ENCODE data around the gene NUP62. TPM values are rescaled to one million over a fixed set of nuclear protein-coding genes. Genes with fewer than 3 reads are reported as not detected.
A peak's percentile ranks its signal among the peaks of the same experiment; 100 is the strongest.

NUP62 gene
- total RNA-seq, 1 donor from 2014 or later: 39.3 TPM

DNA sequence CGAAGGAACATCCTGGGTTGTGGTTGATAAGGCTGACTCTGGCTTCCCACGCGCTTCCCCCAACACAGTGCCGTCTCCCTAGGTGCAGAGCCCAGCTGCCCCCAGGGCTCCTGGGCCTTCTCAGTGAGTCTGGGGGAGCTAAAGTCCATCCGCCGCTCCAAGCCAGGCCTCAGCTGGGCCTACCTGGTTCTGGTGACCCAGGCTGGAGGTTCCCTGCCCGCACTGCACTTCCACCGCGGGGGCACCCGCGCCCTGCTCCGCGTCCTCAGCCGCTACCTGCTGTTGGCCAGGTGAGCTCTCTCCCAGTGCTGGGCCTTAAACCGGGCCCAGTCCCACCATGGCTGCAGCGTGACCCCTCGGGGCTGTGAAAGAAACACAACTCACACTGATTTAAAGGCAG, 48.1 kb downstream of the NUP62 start:
- Histone ChIP-seq H3K4me3 (no peak overlapping the region), H3K36me3 (peaks cover 72% of the 10 kb centered on the region), H3K27ac (no peak overlapping the region), H3K4me1 (peaks cover 14% of the 10 kb centered on the region), H3K9me3 (no peaks in the 10 kb centered on the region), H3K27me3 (no peaks in the 10 kb centered on the region)
- peak; percentile 62 for DNase-seq
- no peak for ATAC-seq
- intact Hi-C loops (cut with DNase I): no loop called here
- no peak for TF ChIP-seq CTCF (IDR thresholded peaks at IDR 0.05)

DNA sequence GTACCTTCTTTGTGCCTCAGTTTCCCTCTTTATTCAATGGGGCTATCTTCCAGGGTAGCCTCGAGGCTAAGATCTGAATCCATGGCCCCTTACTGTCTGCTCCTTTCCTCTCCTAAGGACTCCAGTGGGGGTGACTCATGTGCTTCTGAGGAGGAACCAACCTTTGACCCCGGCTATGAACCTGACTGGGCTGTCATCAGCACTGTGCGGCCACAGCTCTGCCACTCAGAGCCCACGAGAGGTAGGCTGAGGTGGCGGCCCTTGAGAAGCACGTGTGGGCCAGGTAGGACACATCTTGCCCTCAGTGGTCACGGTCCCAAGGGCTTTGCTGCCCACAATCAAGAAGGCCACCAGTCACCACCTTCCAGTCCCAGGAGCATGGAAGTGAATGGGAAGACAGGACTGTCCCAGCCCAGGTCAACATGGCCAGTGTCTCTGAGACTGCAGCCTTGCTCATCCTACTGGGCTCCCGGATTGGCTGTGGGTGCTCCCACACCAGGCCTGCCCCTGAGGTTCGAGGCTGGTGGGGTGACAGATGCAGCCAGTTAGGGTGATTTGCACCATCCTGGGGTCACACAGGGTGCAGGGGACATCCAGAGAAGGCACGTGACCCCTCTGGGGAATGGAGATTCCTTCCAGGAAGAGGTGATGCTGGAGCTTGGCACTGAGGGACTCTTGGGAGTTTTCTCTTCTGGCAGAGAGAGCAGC, 49.0 kb downstream of the NUP62 start:
- ATAC-seq: no peak

GRCh38 chr19:49879243-49879963, 49.9 kb downstream of the NUP62 start:
- no peak for TF ChIP-seq CTCF (IDR thresholded peaks at IDR 0.05)
- Histone ChIP-seq H3K4me1 (peaks cover 22% of the 10 kb centered on the region), H3K4me3 (no peak overlapping the region), H3K36me3 (peaks cover 58% of the 10 kb centered on the region), H3K27ac (no peak overlapping the region), H3K27me3 (no peaks in the 10 kb centered on the region), H3K9me3 (no peaks in the 10 kb centered on the region)
- ATAC-seq (no peak), DNase-seq (no peak)
- intact Hi-C loops (cut with DNase I): no loop called here

More for the DNA sequence above, 49.0 kb downstream of the NUP62 start:
- Histone ChIP-seq H3K4me1 (peaks cover 18% of the 10 kb centered on the region), H3K27me3 (no peaks in the 10 kb centered on the region), H3K4me3 (no peak overlapping the region), H3K9me3 (no peaks in the 10 kb centered on the region), H3K36me3 (peaks cover 67% of the 10 kb centered on the region), H3K27ac (no peak overlapping the region)
- intact Hi-C loops (cut with DNase I): no loop called here
- DNase-seq: no peak
- TF ChIP-seq CTCF (IDR thresholded peaks at IDR 0.05): no peak

GRCh38 chr19:49878744-49879070, 50.6 kb downstream of the NUP62 start:
- Histone ChIP-seq H3K9me3 (no peaks in the 10 kb centered on the region), H3K4me3 (peak overlapping the region; percentile 82), H3K4me1 (peaks cover 22% of the 10 kb centered on the region), H3K27ac (no peak overlapping the region), H3K36me3 (peaks cover 51% of the 10 kb centered on the region), H3K27me3 (no peaks in the 10 kb centered on the region)
- intact Hi-C loops (cut with DNase I): no loop called here
- no peak for TF ChIP-seq CTCF (IDR thresholded peaks at IDR 0.05)
- ATAC-seq: no peak
- DNase-seq: no peak

DNA sequence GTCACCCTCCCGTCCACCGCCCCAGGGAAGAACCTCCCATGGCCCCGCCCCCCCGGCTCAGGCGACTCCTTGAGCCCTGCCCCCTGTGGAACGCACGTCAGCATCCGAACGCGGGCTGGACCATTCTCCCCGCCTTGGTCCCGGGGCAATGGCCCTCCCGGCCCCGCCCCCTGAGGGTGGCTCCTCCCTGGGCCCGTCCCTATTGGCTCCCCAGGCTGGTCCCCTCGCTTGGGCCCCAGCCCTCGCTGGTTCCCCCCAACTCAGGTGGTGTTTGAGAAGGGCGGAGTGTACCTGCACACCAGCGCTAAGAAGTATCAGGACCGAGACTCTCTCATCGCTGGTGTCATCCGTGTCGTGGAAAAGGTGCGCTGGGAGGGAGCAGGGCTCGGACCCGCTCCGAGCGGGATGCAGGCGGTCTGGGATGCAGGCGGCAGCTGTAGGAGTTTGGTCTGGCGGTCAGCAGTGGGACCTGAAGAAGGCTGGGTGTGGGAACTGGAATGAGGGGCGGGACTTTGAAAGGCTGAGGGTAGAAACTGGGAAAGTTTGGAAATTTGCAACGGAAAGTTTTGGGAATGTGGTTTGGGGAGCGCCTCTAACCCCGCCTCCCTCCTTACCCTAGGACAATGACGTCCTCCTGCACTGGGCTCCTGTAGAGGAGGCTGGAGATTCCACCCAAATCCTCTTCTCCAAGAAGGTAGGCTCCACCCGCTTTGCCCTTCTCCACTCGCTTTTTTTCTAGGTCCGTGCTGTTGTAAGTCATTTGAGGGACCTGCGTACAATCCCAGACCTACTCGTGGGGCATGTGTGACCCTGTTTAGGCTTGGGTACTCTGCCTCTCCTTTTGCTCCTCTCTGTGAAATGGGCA, 51.2 kb downstream of the NUP62 start:
- intact Hi-C loops (cut with DNase I): no loop called here
- Histone ChIP-seq H3K27me3 (no peaks in the 10 kb centered on the region), H3K27ac (peak overlapping the region; percentile 100), H3K4me1 (peaks cover 22% of the 10 kb centered on the region), H3K4me3 (peak overlapping the region; percentile 82), H3K36me3 (peaks cover 45% of the 10 kb centered on the region), H3K9me3 (no peaks in the 10 kb centered on the region)
- no peak for TF ChIP-seq CTCF (IDR thresholded peaks at IDR 0.05)
- ATAC-seq (peak; percentile 83), DNase-seq (peak; percentile 100)
